NCI-H345 (cell line): ENCODE results near the gene RFTN1.
A peak's percentile ranks its signal among the peaks of the same experiment; 100 is the strongest.

Source experiments
- DNase-seq: peaks from one replicate; lab custom pipeline; 2025; lab: John Stamatoyannopoulos, UW

RFTN1 gene

DNA sequence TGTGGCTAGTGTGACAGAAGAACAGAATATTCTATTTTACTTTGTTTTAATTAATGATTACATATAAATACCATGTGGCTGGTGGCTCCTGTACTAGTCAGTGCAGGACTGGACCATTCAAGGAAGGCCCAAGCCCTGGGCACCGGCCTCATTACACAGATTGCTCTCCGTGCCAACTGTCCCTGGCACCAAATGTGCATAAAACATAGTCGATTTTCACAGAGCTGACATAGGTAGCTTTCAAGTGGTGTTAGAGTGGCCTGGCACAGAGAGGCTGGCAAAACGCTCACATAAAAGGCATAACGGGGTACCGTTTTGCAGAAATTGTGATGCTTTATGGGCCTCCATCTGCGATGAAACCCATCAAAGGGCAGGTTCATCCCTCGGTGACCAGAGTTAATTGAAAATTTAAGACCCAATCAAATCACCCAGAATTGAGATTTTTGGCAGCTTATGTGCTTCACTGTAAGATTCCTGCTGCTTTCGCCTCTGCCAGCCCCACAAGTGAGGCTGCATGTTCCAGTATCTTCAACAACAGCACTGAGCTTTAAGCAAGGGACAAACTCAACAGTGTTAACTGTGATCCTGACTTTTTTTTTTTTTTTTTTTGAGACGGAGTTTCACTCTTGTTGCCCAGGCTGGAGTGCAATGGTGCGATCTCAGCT, 25.9 kb downstream of the RFTN1 start:
- no peak for DNase-seq

DNA sequence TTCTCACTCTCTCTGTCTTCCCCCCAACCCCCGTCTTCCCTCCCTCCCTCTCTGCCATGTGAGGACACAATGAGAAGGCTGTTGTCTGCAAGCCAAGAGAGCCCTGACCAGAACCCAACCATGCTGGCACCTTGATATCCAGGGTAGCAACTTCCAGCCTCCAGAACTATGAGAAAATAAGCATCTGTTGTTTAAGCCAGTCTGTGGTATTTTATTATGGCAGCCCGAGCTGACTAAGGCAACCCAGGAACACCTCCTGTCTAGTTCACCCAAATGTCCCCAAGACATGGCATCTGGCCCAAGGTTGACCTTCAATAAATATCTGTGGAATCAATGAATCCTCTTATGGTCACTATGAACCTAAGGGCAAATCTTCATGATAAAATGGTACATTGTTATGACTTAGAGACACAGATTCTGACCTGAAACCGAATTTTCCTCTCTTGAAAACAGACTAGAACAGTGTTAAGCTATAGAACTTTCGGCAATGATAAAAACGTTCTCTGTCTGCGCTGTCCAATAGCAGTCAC, 26.5 kb downstream of the RFTN1 start:
- no peak for DNase-seq

DNA sequence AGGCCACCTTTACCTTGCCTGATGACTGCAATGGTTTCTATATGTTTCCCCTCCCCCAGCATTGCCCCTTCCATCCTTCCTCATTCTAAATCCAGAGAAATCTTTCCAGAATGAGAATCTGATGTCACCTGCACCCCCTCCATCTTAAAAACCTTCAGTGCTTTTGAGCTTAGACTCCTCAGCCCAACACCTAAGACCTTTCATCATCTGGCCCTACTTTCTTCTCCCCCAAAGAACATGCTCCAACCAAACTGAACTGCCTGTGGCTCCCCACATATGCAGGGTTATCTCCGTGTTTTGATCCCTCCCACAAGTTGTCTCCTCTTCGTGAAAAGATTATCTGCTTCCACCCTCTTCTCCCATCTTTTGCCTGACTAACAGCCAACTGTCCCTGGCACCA, 27.3 kb downstream of the RFTN1 start:
- no peak for DNase-seq

DNA sequence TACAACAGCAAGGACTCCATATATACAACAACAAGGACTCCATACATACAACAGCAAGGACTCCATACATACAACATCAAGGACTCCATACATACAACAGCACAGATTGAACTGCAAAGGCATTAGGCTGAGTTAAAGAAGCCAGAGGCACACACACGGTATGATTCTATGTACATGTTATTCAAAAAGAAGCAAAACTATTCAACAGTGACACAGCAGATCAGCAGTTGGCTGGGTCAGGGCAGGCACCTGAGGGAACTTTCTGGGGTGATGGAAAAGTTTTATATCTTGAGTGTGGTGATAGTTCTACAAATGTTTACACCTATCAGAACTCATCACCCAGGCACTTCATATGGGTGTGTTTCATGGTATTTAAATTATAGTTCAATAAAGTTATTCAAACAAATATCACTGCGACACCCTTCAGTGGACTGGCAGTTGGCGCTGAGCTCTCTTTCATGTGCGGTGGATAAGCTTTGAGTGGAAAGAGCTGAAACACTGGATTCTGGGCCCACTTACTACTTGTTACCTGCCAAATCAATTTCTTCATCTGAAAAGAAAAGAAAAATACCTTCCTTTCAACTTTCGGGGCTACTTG, 28.0 kb downstream of the RFTN1 start:
- DNase-seq, result no peak

DNA sequence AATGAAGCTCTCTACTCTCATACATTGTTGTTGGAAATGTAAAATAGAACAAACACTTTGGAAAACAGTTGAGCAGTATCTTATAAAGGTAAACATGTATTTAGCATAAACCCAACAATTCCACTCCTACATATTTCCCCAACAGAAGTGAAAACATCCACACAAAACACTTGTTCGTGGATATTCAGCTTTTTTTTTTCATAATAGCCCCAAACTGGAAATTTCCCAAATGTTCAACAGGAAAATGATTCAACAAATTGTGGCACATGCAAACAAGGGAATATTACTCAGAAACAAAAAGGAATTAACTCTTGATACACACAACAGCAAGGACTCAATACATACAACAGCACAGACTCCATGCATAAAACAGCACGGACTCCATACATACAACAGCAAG, 28.5 kb downstream of the RFTN1 start:
- DNase-seq, result no peak

DNA sequence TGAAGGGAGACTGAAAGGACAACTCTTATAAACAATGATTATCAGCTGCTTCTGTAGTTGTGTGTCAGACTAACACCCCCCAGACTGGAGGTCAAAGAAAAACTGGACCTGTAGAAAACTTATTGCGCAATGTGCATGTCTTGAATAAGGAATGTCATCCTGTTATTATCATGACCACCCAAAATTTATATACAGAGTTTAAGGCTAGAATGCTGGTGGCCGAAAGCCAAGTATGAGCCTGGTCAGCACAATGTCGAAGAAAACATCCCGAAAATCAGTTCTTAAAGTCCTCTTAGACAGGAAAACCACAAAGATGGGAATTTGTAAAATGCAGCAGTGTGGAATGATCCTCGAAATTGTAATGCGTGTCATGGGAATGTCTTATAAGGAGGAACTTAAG, 29.3 kb downstream of the RFTN1 start:
- no peak for DNase-seq

DNA sequence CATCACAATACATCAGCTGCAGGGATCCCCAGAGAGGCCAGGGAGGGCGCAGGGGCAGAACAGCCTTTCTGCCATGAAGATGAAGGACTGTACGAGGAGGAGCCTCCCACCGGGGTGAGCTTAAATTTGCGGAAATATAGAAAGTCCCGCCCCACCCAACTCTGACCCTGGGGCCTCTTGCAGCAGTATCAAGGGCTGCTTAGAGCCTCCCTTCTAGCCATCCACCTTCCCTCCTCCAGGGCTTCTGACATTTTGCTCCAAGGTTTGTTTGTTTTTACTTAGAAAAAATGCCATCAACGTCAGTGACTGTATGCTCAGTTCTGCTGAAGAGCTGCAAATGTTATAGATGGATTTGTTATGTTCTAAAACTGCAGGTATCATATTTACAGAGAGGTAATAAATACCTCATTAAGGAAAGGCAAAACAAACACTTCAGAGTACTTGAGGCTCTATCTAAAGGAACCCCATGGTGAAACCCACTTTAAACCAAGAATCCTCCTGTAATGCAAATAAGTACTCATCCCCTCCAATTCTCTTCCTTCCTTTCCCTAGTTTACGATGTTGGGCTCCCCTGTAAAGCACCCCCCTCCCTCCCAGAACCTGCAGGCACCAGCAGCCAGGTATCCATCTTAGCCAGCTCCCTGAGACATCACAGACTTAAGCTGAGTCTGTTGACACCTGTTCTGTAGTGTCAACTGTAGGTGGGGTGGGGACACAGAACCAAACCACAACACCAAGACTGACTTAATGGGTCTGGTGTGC, 30.5 kb downstream of the RFTN1 start:
- DNase-seq, result peak; percentile 79

DNA sequence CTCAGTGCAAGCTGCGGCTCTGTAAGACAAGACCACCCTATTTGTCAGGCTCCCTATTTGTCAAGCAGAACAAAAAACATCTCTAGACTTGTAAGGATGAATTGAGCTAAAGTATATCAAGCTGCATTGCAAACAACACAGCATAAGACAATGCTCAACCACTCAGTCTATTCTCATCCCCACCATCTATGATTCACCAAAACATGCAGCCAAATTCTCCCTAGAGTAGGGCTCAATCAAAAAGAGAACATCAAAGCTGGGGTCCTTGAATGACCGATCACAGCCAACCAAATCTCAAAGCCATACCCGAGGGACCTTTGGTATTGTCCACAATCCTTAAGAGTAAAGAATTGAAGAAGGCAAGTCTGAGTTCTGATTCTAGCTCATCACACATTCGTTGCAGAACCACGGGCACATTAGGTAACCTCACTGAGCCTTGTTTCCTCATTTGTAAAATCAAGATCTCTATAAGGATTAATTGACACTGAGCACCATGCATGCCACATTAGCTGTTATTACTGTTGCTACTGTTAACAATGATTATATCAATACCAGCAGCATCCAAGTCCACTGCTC, 31.2 kb downstream of the RFTN1 start:
- DNase-seq, result no peak

DNA sequence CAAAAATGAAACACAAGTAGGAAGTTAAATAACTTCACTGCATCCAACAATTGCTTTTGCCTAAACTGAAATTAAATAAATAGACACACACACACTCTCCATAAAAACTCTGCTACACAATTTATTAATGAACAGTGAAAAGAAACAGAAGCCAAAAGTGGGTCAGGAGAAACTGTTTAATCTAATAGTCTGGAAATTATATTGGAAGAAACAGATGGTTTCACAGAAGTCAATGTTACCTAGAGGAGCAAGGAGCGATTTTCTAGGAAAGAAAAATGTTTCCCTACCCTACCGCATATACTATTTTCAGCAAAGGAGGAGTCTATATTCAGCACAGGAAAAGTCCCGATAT, 32.0 kb downstream of the RFTN1 start:
- no peak for DNase-seq

DNA sequence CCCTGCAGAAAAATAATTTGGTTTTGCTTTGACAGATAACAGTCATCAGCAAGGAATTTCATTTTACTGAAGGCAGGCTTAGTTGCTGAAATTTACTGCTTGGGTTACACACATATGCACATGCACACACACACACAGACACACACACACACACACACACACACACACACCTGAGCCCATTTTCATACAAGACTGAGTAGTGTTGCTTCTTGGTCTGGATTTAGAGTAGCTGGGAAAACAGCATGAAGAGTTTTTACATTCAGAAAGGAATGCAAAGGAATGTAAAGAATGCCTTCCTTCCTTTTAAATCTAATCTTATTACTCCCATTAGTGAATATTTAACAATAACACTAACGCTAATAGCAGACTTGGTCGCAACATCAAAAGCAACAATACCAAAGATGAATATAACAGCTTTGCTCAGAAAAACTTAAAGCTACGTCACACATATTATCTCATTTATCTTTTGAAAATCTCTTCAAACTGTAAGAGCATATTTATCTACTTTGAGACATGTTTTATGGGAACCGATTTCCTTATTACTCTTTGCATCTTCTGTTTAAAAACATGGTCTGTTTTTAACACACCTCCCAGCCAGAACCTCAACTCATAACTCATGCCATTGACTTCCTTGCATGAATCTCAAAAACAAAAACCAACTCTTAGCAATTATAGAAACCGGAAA, 32.5 kb downstream of the RFTN1 start:
- no peak for DNase-seq

DNA sequence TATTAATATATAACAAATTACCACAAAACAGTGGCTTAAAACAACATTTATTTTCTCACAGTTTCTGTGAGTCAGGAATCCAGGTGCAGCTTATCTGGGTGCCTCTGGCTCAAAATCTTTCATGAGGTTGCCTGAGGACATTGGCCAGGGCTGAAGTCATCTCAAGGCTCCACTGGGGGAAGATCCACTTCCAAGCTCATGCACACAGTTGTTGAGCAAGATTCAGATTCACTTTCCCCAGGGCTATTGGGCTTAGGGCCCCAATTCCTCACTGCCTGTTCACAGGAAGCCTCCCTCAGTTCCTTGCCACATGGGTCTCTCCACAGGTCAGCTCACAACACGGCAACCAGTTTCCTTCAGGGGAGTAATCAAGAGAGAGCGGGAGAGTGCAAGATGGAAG, 35.0 kb downstream of the RFTN1 start:
- no peak for DNase-seq

DNA sequence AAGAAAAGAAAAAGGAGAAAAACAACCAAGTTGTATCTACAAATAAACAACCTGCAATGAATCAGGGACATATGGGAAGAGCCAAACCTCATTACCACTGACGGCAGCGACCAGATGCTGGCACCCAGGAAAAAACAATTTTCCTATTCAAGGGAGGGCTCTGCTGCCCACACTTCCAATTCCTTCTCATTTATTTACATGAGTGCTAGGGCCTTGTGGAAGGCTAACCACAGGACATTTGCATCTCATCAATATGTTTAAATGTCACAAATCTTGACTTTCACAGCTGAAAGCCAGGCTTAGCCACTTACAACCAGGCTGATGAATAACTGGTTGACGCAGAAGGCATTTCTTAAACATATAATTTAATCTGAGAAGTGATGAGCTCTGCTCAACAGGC, 36.0 kb downstream of the RFTN1 start:
- no peak for DNase-seq

DNA sequence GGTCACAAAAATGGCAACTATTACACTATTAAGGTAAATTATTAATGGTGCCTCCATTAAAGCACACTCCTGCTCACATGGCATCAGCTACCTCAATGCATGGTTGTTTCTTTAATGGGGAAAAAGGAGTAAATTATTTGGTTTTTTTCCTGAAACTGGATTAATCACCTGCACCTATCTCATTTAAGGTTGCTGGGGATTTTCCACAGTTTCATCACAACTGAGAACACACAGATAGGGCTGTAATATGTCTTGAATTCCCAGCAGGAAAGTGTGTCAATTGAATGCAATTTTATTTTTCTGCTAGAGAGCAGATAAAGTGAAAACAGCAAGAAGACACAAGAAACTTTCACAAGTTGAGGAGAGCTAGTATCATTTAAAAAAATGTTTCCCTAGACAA, 36.4 kb downstream of the RFTN1 start:
- DNase-seq, result no peak

DNA sequence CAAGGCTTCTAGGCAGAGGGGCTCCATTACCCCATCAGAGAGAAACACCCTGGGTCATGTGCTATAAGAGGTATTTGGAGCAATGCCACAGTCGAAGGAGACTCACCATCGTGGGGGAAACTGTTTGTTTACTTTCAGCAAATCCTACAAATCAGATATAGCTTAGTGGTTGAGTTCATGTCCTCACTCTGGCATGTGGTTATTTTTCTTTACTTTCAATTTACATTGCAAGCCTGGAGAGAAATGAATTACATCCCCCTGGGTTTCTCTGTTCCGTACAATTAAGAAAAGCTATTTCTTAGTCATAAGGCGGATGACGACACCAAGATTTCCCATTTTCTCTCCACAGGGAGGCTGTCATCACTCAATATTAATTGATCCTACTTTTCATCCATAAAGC, 36.9 kb downstream of the RFTN1 start:
- DNase-seq, result no peak

DNA sequence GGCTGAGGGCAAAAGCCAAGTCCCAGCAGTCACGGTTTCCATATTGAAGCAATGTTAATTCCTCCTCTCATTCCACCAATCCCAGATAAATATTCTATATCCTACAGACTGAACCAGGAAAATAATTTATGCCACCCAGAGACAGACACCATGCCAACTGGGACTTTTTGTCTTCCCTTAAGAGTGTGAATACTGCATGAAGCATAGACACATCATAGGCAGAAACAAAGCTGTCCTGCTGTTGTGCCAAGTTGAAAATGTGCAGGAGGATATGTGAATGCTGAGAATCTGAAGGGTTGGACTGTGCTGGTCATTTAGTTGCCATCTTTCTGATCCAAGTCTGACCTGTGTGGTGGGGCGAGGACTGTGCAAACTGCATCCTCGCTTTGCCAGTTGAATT, 37.7 kb downstream of the RFTN1 start:
- DNase-seq, result no peak

DNA sequence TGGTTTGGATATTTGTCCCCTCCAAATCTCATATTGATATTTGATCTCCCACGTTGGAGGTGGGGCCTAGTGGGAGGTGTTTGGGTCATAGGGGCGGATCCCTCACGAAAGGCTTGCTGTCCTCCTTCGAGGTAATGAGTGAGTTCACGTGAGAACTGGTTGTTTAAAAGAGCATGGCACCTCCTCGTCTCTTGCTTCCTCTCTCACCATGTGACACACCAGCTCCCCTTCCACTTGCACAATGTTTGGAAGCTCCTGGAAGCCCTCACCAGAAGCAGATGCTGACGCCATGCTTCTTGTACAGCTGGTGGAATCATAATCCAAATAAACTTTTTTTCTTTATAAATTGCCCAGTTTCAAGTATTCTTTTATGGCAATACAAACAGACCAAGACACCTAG, 38.6 kb downstream of the RFTN1 start:
- DNase-seq, result no peak

DNA sequence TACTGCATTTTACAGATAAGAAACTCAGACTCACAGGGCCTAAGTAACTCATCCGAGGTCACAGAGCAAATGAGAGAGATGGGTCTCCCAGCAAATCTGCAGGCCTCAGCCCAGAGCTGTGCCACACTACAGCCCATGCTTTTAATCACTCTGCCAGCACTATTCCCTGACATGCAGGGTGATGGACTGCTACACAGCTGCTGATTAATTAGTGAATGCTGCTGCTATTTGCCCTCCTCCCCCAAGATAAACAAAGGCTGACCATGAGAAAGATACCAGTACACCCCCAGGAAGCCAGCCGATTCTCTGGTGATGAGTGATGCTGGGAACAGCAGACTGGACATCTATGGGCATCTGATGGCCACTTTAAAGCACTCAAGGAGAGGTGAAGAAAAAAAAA, 39.3 kb downstream of the RFTN1 start:
- DNase-seq, result no peak

DNA sequence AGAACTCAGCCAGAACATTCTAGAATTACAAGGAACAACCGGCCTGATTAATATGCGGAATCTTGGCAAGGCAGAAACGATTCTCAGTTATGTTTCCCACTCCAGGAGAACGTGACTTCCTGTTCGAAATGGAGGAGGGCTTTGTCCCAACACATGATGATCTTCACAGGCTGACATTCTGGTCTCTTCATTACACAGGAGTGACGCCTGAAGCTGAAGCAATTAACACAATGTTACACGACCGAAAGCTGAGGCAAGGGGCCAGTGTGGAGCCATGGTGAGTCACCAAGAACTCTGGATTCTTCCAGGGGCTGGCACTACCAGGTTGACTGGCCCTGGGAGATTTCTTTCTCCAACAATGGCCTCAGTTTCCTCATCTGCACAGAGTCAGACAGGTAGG, 40.9 kb downstream of the RFTN1 start:
- DNase-seq, result no peak

DNA sequence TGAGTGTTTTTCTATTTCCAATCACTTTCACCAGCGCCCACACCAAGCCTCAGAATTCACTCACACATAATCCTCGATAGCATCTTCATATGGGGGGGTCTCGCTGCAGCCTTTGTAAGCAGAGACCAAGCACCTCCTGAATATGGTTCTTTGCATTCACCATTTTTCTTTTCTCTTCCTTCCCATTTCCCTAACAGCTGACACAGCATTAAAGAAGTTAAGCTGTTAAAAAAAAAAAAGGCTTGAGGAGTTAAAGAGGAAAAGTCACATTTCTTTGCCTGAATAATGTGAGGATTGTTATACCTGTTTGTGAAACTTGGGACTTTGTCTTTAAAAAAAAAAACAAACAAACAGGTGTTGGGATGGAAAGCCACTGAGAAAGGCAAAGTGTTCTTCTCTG, 41.6 kb downstream of the RFTN1 start:
- DNase-seq, result no peak

DNA sequence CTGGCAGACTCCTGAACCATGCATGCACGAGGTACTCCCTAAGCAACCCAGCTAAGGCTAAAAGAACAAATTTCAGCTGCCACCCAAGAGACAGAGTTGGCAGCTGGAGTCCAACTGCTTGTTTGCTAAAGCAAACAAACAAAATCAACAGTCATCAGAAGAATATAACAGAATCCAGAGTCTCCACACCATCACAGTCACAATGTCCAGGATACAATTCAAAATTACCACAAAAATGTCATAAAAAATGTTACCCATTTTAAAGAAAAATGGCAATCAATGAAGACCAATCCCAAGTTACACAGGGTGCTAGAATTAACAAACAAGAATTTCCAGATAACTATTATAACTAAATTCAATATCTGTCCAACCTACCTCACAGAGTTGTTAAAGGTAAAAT, 42.9 kb downstream of the RFTN1 start:
- DNase-seq, result no peak

DNA sequence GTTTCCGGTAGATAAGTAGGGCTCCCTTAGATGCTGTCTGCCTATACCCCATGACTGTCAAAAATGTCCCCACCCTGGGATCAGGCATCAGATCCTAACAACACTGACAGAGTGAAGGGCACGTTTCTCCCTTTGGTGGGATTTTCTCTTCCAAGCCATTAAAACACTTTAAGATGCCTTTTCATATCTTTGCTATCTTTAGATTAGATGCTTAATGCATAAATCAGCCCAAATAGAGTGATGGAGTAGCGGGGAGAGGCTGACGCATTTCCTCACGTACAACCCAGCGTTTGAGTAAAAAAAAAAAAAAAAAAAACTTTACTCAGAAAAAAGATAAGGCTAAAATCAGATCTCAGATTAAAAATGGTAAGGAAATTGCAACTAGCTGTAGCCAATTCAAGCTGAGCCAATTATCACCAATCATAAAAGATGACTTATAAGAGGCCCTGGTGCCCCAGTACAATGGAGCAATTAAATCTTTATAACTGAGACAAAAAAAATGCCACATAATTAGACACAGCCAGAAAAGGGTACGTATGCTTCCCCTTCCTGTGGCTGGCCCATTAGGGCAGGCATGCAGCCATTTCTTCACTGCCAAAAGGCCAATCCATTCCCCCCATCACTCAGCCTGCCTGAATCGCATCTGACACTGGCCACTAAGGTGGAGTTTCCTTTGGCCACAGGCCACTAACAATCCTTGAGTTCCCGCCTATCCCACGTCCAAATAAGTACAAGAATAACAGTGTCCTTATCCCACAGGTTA, 45.0 kb downstream of the RFTN1 start:
- DNase-seq, result no peak

DNA sequence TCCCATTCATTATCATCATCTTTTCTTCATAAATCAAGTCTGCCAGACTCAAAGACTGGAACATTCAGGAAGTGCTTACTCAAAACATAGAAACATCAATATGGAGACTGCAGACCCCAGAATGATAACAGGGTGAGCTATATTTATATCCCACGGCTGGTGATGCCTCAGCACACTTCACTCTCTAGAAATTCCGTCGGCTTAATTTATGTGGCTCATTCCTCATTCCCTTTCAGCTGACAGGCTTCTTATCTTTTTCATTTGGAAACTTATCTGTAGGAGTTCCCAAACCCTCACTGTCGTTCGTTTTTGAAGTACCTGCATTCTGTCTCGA, 45.5 kb downstream of the RFTN1 start:
- no peak for DNase-seq
